ENCODE measurements around the gene NPHP4.
A peak's percentile ranks its signal among the peaks of the same experiment; 100 is the strongest.

Gene NPHP4

GRCh38 chr1:5820026-5820421 is 172.2 kb downstream of the NPHP4 start:
- DNase-seq = no peak

GRCh38 chr1:5819391-5820025 is 172.7 kb downstream of the NPHP4 start:
- DNase-seq = no peak

GRCh38 chr1:5818755-5819154 is 173.5 kb downstream of the NPHP4 start:
- no peak for DNase-seq

GRCh38 chr1:5815716-5816115 is 176.5 kb downstream of the NPHP4 start:
- DNase-seq = no peak

GRCh38 chr1:5815211-5815610 is 177.0 kb downstream of the NPHP4 start:
- DNase-seq = peak; percentile 22 to 53

GRCh38 chr1:5814046-5814619 is 178.1 kb downstream of the NPHP4 start:
- DNase-seq = no peak

GRCh38 chr1:5813480-5813879 is 178.7 kb downstream of the NPHP4 start:
- no peak for DNase-seq

Data from inflammatory macrophage treated with lipopolysaccharide for 1 hour (primary cell).